Epithelial cell of proximal tubule (primary cell): ENCODE results near the gene PYCARD. TPM values are rescaled to one million over a fixed set of nuclear protein-coding genes. Genes with fewer than 3 reads are reported as not detected.
"Not testable (repeated sequence)": the region's sequence is repeated elsewhere in the genome, so short reads cannot be mapped to it uniquely, and the experiment has no call there.

Experiments used
- DNase-seq: peaks from one replicate; pipeline ENCODE4 v3.0.0-alpha.2; 2011; ENCODE audit warnings: low read depth
- H3K4me3 ChIP-seq: 2 replicates; pipeline ENCODE4 v1.5.1; 2011; ENCODE audit warnings: low read depth, mild to moderate bottlenecking, low read length
- CTCF ChIP-seq: conservative IDR thresholded peaks from 2 replicates; pipeline ENCODE4 v1.5.1; 2012; ENCODE audit warnings: low read depth, mild to moderate bottlenecking, low read length
- total RNA-seq: library from RNA; depleted of rRNA; stranded (reverse); fragments of >200 nt; gene quantifications from 2 replicates; pipeline ENCODE4 v1.2.3, GENCODE V29; 2015

Gene PYCARD
- total RNA-seq: 22.0 and 43.5 TPM in 2 replicates

GRCh38 chr16:31202414-31203375, at the start of gene PYCARD:
TSS of gene PYCARD (minus strand) at chr16:31202760. CDS start at chr16:31202690, 70 bp downstream.
- DNase-seq: no peak
- no peak for TF ChIP-seq CTCF
- peak within 1 kb of the TSS; percentile 63 for H3K4me3 ChIP-seq

- no peak for TF ChIP-seq CTCF
- no peak overlapping the region for H3K4me3 ChIP-seq
- no peak for DNase-seq
These were observed 48.9 kb upstream of the PYCARD start for GRCh38 chr16:31251435-31251834.

GRCh38 chr16:31250782-31251384, 48.3 kb upstream of the PYCARD start:
- no peak for DNase-seq
- no peak overlapping the region for H3K4me3 ChIP-seq
- no peak for TF ChIP-seq CTCF

GRCh38 chr16:31248344-31248743, 45.8 kb upstream of the PYCARD start:
- TF ChIP-seq CTCF: no peak
- DNase-seq: no peak
- no peak overlapping the region for H3K4me3 ChIP-seq

GRCh38 chr16:31246296-31246695, 43.7 kb upstream of the PYCARD start:
- H3K4me3 ChIP-seq: no peak overlapping the region
- DNase-seq: no peak
- no peak for TF ChIP-seq CTCF

GRCh38 chr16:31245598-31245997, 43.0 kb upstream of the PYCARD start:
- H3K4me3 ChIP-seq: not testable (repeated sequence)

More at GRCh38 chr16:31245598-31245997, 43.0 kb upstream of the PYCARD start:
- not testable (repeated sequence) for DNase-seq
